C1 segment of cervical spinal cord (tissue), 14 donors: ENCODE measurements around the gene ERCC3.
"Not testable (repeated sequence)": the region's sequence is repeated elsewhere in the genome, so short reads cannot be mapped to it uniquely, and the experiment has no call there.

Source experiments
- DNase-seq, 14 donors: peaks; one replicate each; lab custom pipeline; 2025; lab: John Stamatoyannopoulos, UW

ERCC3 gene

DNA sequence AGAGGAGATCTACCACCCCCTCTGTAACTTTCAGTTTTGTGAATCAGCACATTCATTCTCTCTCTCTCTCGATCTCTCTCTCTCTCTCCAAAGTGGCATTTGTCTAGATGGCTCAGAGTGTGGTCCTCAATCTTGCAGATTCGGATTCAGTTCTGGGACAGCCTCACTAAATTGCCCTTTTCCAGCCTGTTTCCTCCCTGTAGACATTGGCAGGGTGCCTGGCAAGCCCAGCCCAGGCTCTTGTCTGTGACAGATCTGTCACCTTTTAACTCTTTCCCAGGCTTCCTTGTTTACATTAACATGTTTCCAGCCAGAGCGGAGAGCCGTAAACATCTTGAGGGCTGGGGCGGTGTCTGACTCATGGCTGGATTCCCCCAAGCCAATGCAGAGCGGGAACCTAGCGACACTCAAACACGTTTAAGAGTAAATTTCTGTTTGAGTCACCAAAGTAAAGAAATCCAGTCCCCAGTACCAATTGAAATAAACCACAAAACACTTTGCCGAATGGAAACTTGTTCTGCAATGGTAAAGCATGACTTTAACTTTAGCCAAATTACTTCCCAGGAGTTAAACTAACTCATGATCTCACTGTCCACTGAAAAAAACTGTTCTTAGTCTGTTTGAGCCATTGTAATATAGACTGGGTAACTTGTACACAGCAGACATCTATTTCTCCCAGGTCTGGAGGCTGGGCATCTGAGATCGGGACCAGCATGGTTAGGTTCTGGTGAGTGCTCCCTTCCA, 67.3 kb downstream of the ERCC3 start:
- DNase-seq: no peak

- DNase-seq: no peak
Measured at GRCh38 chr2:127226132-127226519, 67.8 kb downstream of the ERCC3 start.

- DNase-seq: no peak
Measured at GRCh38 chr2:127225186-127225960, 68.6 kb downstream of the ERCC3 start.

DNA sequence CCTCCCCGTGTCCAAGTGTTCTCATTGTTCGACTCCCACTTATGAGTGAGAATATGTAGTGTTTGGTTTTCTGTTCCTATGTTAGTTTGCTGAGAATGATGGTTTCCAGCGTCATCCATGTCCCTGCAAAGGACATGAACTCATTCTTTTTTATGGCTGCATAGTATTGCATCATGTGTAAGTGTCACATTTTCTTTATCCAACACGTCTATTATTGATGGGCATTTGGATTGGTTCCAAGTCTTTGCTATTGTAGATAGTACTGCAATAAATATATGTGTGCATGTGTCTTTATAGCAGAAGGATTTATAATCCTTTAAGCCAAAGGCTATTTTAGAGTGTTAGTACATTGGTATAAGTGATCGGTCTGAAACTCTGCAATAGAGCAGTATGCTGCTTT, 69.8 kb downstream of the ERCC3 start:
- DNase-seq: not testable (repeated sequence)

GRCh38 chr2:127220768-127221527, 73.0 kb downstream of the ERCC3 start:
- DNase-seq: no peak

DNA sequence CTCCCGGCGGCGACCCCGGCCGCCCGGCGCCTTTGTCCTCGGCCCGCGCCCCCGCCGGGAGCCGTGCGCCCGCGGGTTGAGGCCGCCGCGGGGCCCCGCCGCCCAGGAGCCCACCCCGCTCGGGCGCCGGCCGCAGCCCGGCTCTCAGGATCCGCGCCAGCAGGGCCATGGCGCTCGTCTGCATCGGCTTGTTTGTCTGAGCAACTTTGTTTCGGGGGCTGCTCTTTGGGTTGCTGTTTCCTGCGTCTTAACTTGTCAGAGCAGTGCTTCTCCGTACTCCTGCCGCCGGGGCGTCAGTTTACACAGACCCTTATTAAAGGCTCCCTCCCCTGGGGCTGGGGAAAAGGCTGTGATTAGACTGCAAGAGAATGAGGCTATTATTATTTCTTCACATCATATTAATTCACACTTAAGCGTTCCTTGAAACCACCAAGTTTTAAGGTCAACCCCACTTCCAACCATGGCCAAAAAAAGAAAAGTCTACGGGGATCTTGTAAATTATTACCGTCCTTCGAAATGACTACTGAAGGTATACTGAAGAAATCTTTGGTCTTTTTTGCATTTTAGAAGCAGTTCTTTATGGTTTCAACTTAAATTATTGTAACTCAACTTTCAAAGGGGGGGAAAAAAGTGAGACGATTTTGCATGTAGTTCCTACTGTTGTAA, 73.7 kb downstream of the ERCC3 start, which contains the start of gene CYP27C1:
Gene CYP27C1, minus strand, starts transcription at position 198 of the 666 bp plus-strand sequence. Its CDS starts 29 bp downstream, at position 169.
- peak in 2 of 14 donors; percentile 5 to 9 for DNase-seq

GRCh38 chr2:127219171-127220070, 74.5 kb downstream of the ERCC3 start:
- no peak for DNase-seq

DNA sequence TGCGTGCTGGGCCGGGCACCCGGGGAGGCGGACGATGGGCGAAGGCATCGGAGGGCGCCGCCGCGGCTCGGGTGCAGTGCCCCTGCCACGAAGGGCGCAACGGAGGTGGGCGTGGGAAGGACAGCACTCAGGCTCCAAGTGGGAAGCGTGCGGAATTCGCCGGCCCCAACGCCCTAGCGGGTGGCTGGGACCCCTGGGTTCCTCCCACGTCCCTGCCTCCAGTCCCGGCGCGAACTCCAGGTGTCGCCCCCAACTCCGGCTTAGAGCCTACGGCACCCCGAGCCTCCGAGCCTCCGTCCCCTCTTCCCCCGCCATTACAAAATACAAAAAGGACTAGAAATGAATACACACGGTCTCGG, 75.2 kb downstream of the ERCC3 start:
- no peak for DNase-seq

- no peak for DNase-seq
Measured at GRCh38 chr2:127217470-127218325, 76.2 kb downstream of the ERCC3 start.

GRCh38 chr2:127216593-127216992, 77.4 kb downstream of the ERCC3 start:
- DNase-seq: no peak

DNA sequence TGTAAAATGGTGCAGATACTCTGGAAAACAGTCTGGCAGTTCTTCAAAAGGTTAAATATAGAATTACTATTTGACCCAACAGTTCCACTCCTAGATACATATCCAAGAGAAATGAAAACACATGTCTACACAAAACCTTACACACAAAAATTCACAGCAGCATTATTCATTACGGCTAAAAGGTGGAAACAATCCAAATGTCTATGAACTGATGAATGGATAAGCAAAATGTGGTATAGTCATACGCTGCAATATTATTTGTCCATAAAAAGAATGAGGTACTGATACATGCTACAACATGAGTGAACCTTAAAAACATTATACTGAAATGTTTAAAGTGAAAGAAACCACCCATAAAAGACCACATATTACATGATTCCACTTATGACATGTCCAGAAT, 77.8 kb downstream of the ERCC3 start:
- DNase-seq: no peak

GRCh38 chr2:127214201-127214600, 79.7 kb downstream of the ERCC3 start:
- not testable (repeated sequence) for DNase-seq

DNA sequence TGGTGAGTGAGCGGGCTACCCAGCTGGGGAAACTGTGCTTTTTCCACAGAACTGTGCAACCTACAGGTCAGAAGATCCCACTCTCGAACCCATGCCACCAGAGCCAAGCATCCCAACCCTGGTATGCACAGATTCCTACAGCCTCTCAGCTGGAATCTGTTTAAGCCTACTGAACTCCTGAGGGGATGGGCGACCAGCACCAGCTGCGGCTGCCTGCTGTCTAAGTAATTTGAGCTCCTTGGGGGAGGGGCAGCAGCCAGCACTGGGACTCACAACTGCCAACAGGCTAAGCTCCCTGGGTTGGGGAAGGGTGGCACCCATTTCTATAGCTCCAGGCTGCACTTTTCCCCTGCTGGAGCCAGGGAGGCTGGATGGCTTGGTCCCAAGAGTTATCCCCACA, 85.6 kb downstream of the ERCC3 start:
- DNase-seq: no peak
